Measurements from ENCODE around the gene LIPC.

DNA sequence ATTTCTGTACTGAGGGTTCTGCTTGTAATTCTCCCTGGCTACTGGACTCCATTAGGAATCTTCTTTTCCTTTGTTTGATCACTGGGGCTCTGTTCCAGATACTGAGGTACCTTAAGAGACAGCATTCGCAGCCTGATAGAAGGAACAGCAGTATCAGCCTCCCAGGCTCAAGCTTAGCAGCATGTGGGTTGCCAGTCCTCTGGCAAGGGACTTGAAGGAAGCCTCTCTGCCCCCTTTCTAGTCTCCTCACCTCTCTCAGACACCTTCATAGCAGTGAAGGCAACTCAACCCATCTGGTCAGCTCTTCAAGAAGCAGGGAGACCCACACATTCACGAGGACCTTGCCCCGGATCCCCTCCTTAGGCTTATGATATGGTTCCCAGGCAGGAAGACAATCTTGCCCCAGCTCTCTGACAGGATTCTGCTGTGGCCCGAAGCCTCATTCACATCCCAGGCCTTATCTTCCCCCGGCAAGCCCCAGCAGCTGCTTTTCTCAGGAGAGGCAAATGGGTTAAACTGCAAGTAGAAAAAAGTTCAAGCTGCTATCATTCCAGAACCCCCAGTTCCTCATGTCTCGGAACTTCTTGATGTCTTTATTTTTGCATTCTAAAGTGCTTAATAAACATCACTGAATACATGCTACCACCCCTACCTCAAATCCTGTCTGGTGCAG is 153.1 kb downstream of the LIPC start:
- TF ChIP-seq CTCF (IDR thresholded peaks at IDR 0.05 in 2 of 3, conservative IDR thresholded peaks at IDR 0.05 in 1 of 3; ENCODE audit: control insufficient read depth in 2 of 3, extremely low read depth in 1 of 3, insufficient read depth in 1 of 3, low read depth in 3 of 3, low read length in 3 of 3) (no peak), YY1 (IDR thresholded peaks at IDR 0.05; ENCODE audit: low read depth, low read length) (no peak), BACH1 (IDR thresholded peaks at IDR 0.05; ENCODE audit: borderline replicate concordance) (no peak), JUND (IDR thresholded peaks at IDR 0.05; ENCODE audit: low read depth, low read length) (no peak), SRF (IDR thresholded peaks at IDR 0.05; ENCODE audit: low read depth in 2 of 2, low read length in 2 of 2) (no peak), BCLAF1 (IDR thresholded peaks at IDR 0.05) (no peak), ATF7 (IDR thresholded peaks at IDR 0.05; ENCODE audit: low read depth) (no peak), NKRF (conservative IDR thresholded peaks at IDR 0.05) (no peak), POLR2A (IDR thresholded peaks at IDR 0.05; ENCODE audit: low read depth, low read length) (no peak), HDAC6 (IDR thresholded peaks at IDR 0.05; ENCODE audit: unreplicated experiment) (no peak)
- TF ChIP-seq, protein P1, sequence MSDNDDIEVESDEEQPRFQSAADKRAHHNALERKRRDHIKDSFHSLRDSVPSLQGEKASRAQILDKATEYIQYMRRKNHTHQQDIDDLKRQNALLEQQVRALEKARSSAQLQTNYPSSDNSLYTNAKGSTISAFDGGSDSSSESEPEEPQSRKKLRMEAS (IDR thresholded peaks at IDR 0.05; ENCODE audit: low read depth, low read length): no peak

Data from GM12878 (cell line).